CD14-positive monocyte (primary cell): ENCODE data around the gene ZNF622. TPM values are rescaled to one million over a fixed set of nuclear protein-coding genes. Genes with fewer than 3 reads are reported as not detected.
"Not testable (repeated sequence)": the region's sequence is repeated elsewhere in the genome, so short reads cannot be mapped to it uniquely, and the experiment has no call there.

Experiments
- DNase-seq, 3 donors: peaks; one replicate each; pipeline ENCODE4 v3.0.0-alpha.2; 2011 to 2022
- H2AFZ ChIP-seq: 2 replicates; pipeline ENCODE4 v1.6.0; 2012; ENCODE audit warnings: mild to moderate bottlenecking, low read depth, low read length, inconsistent platforms; ENCODE audit not compliant: insufficient read depth, poor library complexity, severe bottlenecking
- H3K27ac ChIP-seq, 2 donors: 1 replicate in 1 of 2; 2 replicates in 1 of 2; pipeline ENCODE4 v1.5.1; 2012 to 2013; ENCODE audit warnings: low read length in 2 of 2, control low read depth in 1 of 2, inconsistent platforms in 1 of 2, low read depth in 1 of 2, mild to moderate bottlenecking in 1 of 2
- H3K27me3 ChIP-seq, 2 donors: one replicate each; pipeline versions ENCODE4 v1.6.0 to v1.6.1; 2011 to 2013; ENCODE audit warnings: low read length in 2 of 2; ENCODE audit not compliant: control insufficient read depth in 2 of 2, insufficient read depth in 2 of 2
- H3K36me3 ChIP-seq, 2 donors: replicated peaks in 1 of 2; 1 replicate in 1 of 2; 2 replicates in 1 of 2; pipeline versions ENCODE4 v1.5.1 to v1.6.1; 2012 to 2013; ENCODE audit warnings: low read length in 2 of 2, control low read depth in 1 of 2, inconsistent platforms in 1 of 2, mild to moderate bottlenecking in 1 of 2; ENCODE audit not compliant: insufficient read depth in 2 of 2, control insufficient read depth in 1 of 2
- H3K4me1 ChIP-seq, 2 donors: 1 replicate in 1 of 2; 2 replicates in 1 of 2; pipeline versions ENCODE4 v1.5.1 to v1.6.1; 2012 to 2013; ENCODE audit warnings: low read length in 2 of 2, control low read depth in 1 of 2, inconsistent platforms in 1 of 2, mild to moderate bottlenecking in 1 of 2, moderate library complexity in 1 of 2; ENCODE audit not compliant: insufficient read depth in 2 of 2, control insufficient read depth in 1 of 2
- H3K4me2 ChIP-seq: replicated peaks from 2 replicates; pipeline ENCODE3; 2012; ENCODE audit warnings: low read length, moderate library complexity, mild to moderate bottlenecking; ENCODE audit not compliant: poor library complexity, severe bottlenecking; ENCODE audit errors: extremely low read depth
- H3K4me3 ChIP-seq, 3 experiments: fragments of 200-600 bp in 1 of 3; sonication (generic) in 1 of 3; replicated peaks in 1 of 3; 1 replicate in 2 of 3; 2 replicates in 1 of 3; pipeline ENCODE4 v1.5.1; 2011 to 2013; ENCODE audit warnings: low read length in 3 of 3, mild to moderate bottlenecking in 3 of 3, control low read depth in 2 of 3, low read depth in 2 of 3, inconsistent platforms in 1 of 3, moderate library complexity in 1 of 3
- H3K79me2 ChIP-seq: 2 replicates; pipeline ENCODE4 v1.6.0; 2012; ENCODE audit warnings: mild to moderate bottlenecking, control low read depth, inconsistent platforms, low read length, moderate library complexity; ENCODE audit not compliant: insufficient read depth
- H3K9ac ChIP-seq: 2 replicates; pipeline ENCODE4 v1.6.0; 2017; ENCODE audit warnings: low read length, mild to moderate bottlenecking; ENCODE audit not compliant: insufficient read depth, poor library complexity, severe bottlenecking
- H3K9me3 ChIP-seq, 2 donors: replicated peaks in 1 of 2; 1 replicate in 1 of 2; 2 replicates in 1 of 2; pipeline versions ENCODE4 v1.5.1 to v1.6.1; 2012 to 2013; ENCODE audit warnings: low read length in 2 of 2, control low read depth in 1 of 2; ENCODE audit not compliant: control insufficient read depth in 1 of 2, insufficient read depth in 1 of 2
- H4K20me1 ChIP-seq: 2 replicates; pipeline ENCODE4 v1.6.0; 2012; ENCODE audit warnings: mild to moderate bottlenecking, low read length, control low read depth, moderate library complexity; ENCODE audit not compliant: insufficient read depth
- H3K27ac Mint-ChIP-seq, 7 donors: one replicate each; pipeline ENCODE4 v1.8.0; 2020; ENCODE audit warnings: mild to moderate bottlenecking in 7 of 7, mixed read lengths in 7 of 7, moderate library complexity in 6 of 7, inconsistent platforms in 2 of 7
- H3K27me3 Mint-ChIP-seq, 3 donors: one replicate each; pipeline ENCODE4 v1.8.0; 2021 to 2022; ENCODE audit warnings: low read depth in 3 of 3, mild to moderate bottlenecking in 3 of 3, mixed read lengths in 3 of 3, moderate library complexity in 3 of 3, inconsistent platforms in 1 of 3
- H3K36me3 Mint-ChIP-seq, 2 donors: one replicate each; pipeline ENCODE4 v1.8.0; 2020; ENCODE audit warnings: mixed read lengths in 2 of 2, inconsistent platforms in 1 of 2, mild to moderate bottlenecking in 1 of 2
- H3K4me1 Mint-ChIP-seq: one replicate; pipeline ENCODE4 v1.8.0; 2020; ENCODE audit warnings: mild to moderate bottlenecking, mixed read lengths
- H3K4me3 Mint-ChIP-seq, 2 donors: one replicate each; pipeline ENCODE4 v1.8.0; 2020; ENCODE audit warnings: mild to moderate bottlenecking in 2 of 2, mixed read lengths in 2 of 2, moderate library complexity in 1 of 2
- H3K9me3 Mint-ChIP-seq, 7 donors: one replicate each; pipeline ENCODE4 v1.8.0; 2020 to 2022; ENCODE audit warnings: mixed read lengths in 7 of 7, mild to moderate bottlenecking in 6 of 7, moderate library complexity in 6 of 7, inconsistent platforms in 2 of 7
- WGBS: methylation state at CpG from one replicate; pipeline ENCODE4 v1.1.5; 2013; ENCODE audit warnings: missing lambda C conversion rate; ENCODE audit not compliant: insufficient coverage; 5-methylcytosine and 5-hydroxymethylcytosine counted together
- intact Hi-C, 2 donors: fragments of 100-400 bp; cut with micrococcal nuclease; formaldehyde crosslinking; loops; one replicate each; pipeline versions ENCODE4 v1.15.0 to v1.15.1; 2023
- polyA plus RNA-seq, 3 donors: library from polyadenylated mRNA; depleted of rRNA in 1 of 3; unstranded in 2 of 3; stranded (reverse) in 1 of 3; fragments of 300-500 nt in 2 of 3; fragments of >200 nt in 1 of 3; fragmentation: Illumina TruSeq in 2 of 3; gene quantifications; 1 replicate in 2 of 3; 2 replicates in 1 of 3; pipeline ENCODE4 v1.2.3, GENCODE V29; 2012 to 2021
- TF ChIP-seq, protein P1 (sequence below): fragments of 200-600 bp; IDR thresholded peaks from one replicate; pipeline ENCODE4 v1.8.0; 2022; ENCODE audit warnings: antibody characterized with exemption, mild to moderate bottlenecking

ZNF622 gene
- polyA plus RNA-seq, 3 donors = 6.1 to 30.1 (median 25.8) TPM

- Histone ChIP-seq H3K4me1 (no peaks in the 10 kb centered on the region), H3K9ac (no peak overlapping the region), H2AFZ (no peak overlapping the region), H3K79me2 (no peaks in the 10 kb centered on the region), H3K9me3 (no peaks in the 10 kb centered on the region), H4K20me1 (no peaks in the 10 kb centered on the region), H3K4me2 (no peak overlapping the region), H3K36me3 (peaks cover 0 to 6% of the 10 kb centered on the region in 2 donors), H3K27me3 (no peaks in the 10 kb centered on the region), H3K4me3 (no peak overlapping the region), H3K27ac (no peak overlapping the region)
- no peak overlapping the region for H3K27ac Mint-ChIP-seq
- H3K27me3 Mint-ChIP-seq = peaks cover 0 to 4% (median 0%) of the 10 kb centered on the region in 3 donors
- H3K9me3 Mint-ChIP-seq = no peaks in the 10 kb centered on the region
- no peak for DNase-seq
- no CpG with 5 or more reads among the region's 3 CpGs for WGBS
- TF ChIP-seq, protein P1, sequence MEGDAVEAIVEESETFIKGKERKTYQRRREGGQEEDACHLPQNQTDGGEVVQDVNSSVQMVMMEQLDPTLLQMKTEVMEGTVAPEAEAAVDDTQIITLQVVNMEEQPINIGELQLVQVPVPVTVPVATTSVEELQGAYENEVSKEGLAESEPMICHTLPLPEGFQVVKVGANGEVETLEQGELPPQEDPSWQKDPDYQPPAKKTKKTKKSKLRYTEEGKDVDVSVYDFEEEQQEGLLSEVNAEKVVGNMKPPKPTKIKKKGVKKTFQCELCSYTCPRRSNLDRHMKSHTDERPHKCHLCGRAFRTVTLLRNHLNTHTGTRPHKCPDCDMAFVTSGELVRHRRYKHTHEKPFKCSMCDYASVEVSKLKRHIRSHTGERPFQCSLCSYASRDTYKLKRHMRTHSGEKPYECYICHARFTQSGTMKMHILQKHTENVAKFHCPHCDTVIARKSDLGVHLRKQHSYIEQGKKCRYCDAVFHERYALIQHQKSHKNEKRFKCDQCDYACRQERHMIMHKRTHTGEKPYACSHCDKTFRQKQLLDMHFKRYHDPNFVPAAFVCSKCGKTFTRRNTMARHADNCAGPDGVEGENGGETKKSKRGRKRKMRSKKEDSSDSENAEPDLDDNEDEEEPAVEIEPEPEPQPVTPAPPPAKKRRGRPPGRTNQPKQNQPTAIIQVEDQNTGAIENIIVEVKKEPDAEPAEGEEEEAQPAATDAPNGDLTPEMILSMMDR = no peak
- H3K4me3 Mint-ChIP-seq = no peak overlapping the region
- peaks cover 2% of the 10 kb centered on the region for H3K4me1 Mint-ChIP-seq
- H3K36me3 Mint-ChIP-seq = peaks cover 11 to 18% of the 10 kb centered on the region in 2 donors
- intact Hi-C loops = no loop called here
Observed at GRCh38 chr5:16477541-16477940, 11.9 kb upstream of the ZNF622 start.

- DNase-seq, H4K20me1 ChIP-seq, intact Hi-C loops, H3K36me3 ChIP-seq, H3K27me3 Mint-ChIP-seq, H3K4me3 Mint-ChIP-seq, H3K27me3 ChIP-seq, H3K27ac ChIP-seq, H3K9ac ChIP-seq, H3K4me1 Mint-ChIP-seq, H3K4me3 ChIP-seq, H3K4me2 ChIP-seq, H3K79me2 ChIP-seq, H3K9me3 Mint-ChIP-seq, H2AFZ ChIP-seq, H3K4me1 ChIP-seq, H3K9me3 ChIP-seq: not testable (repeated sequence)
- H3K36me3 Mint-ChIP-seq = peaks cover 11 to 18% of the 10 kb centered on the region in 2 donors
- no CpG with 5 or more reads among the region's 3 CpGs for WGBS
- peak overlapping the region in 1 of 7 donors; percentile 25 for H3K27ac Mint-ChIP-seq
Observed at GRCh38 chr5:16476417-16476816, 10.8 kb upstream of the ZNF622 start.
